NCI-H146 treated with DMSO at 0.1 percent for 48 hours (cell line): Measurements from ENCODE around the gene RCAN2.
"Not testable (repeated sequence)": the region's sequence is repeated elsewhere in the genome, so short reads cannot be mapped to it uniquely, and the experiment has no call there.

ENCODE experiments used
- DNase-seq: peaks from one replicate; lab custom pipeline; 2025; ENCODE audit not compliant: unreplicated experiment; lab: John Stamatoyannopoulos, UW

Gene RCAN2

DNA sequence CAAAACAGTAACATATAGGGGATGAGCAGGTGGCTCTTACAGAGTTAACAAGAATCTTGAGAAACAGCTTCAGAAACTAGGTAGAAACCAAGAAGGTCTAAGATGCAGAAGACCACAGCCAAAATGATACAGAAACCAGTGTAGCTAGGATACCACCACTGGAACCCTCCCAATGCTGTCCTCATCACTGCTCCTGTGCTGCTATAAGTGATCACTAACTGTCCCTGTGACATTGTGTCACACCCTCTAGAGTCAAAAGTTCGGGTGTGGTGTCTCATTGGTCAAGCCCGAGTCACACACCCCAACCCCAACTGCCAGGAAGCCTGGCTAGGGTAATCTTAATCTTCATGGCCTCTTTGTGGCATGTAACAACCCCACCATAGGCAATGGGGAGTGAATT, 153.1 kb downstream of the RCAN2 start:
- no peak for DNase-seq

DNA sequence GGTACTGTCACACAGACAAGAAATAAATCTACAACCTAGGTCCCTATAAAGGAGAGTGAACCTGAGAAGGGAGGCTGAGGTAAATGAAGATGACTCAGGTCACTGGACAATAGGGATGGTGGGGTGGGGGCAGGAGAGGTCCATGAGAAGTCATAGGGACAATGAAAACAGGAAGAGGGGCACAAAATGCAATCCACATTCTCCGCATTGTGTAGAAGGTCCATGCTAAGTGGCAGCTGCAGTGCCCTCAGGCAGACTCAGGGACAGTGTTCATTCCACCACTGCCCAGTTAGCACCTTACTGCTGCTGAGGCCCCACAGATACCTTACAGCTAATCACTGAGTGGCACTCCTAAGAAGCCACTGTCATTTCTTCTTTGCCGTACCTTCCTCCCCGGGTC, 156.8 kb downstream of the RCAN2 start:
- no peak for DNase-seq

DNA sequence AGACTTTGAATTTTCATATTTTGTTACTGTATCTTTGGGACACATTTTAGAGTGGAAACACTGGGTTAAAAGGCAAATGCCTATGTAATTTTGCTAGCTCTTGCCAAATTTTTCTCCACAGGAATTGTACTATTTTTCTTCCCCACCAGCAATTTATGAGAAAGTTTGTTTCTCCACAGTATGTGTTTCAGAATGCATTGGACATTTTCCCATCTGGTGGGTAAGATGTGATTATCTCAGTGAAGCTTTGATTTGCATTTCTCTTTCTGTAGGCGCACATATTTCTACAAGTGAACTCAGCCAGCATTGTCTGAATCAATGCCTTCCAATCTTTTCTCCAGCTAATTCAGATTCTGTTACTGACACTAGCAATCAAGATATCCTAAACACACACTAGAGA, 157.8 kb downstream of the RCAN2 start:
- DNase-seq = no peak

- not testable (repeated sequence) for DNase-seq
Measured at GRCh38 chr6:46332448-46332847, 158.8 kb downstream of the RCAN2 start.

DNA sequence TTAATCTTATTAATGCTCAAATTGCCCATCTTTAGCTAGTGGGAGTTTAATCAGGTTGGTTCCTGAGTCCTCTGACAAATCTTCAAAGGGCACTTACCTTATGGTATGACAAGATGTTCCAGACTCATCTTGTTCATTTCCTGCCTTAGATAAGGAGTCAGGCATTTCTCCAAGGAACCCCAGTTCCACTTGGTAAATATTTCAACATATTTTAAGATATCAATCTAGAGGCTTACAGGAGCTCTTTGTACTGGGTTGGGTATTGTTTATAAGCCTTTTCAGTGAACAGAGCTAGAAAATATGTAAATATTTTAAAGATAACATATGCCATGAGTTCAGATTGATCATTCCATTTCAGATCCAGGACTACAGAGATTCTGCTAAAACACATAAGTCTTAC, 159.8 kb downstream of the RCAN2 start:
- no peak for DNase-seq

DNA sequence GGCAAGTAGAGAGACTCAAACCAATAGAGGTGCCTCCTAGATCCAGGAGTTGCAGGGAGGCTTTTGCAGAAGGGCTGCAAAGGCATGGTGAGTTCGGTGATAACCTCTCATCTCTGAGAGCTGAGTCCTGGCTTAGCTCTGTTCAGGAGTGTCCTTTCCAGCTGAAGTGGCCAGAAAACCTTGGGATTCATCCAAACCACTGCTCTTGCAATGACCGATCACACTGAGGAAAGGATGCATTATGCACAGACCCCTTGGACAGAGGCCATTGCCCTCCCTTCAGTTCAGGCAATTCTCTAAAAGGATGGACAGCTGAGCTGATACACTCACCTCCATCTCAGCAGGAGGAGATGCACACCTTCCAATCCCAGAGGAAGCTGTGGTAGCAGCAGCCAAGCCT, 161.7 kb downstream of the RCAN2 start:
- no peak for DNase-seq

DNA sequence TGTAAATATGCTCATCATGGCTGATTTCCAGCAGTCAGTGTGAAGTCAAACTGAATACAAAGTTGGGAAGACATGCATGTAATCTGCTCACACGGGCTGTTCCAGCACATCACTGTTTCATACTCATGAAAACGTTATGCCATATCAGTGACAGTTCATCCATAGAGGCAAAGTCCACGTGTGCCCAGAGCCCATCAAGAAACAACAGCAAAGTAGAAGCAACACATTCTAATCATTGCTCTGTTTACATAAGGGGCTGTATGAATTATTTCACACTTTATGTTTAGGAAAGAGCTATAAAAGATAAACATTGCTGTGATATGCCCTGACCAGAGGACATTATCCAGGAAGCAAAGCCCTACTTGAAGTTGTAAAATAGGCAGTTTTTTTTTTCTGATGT, 163.5 kb downstream of the RCAN2 start:
- no peak for DNase-seq

DNA sequence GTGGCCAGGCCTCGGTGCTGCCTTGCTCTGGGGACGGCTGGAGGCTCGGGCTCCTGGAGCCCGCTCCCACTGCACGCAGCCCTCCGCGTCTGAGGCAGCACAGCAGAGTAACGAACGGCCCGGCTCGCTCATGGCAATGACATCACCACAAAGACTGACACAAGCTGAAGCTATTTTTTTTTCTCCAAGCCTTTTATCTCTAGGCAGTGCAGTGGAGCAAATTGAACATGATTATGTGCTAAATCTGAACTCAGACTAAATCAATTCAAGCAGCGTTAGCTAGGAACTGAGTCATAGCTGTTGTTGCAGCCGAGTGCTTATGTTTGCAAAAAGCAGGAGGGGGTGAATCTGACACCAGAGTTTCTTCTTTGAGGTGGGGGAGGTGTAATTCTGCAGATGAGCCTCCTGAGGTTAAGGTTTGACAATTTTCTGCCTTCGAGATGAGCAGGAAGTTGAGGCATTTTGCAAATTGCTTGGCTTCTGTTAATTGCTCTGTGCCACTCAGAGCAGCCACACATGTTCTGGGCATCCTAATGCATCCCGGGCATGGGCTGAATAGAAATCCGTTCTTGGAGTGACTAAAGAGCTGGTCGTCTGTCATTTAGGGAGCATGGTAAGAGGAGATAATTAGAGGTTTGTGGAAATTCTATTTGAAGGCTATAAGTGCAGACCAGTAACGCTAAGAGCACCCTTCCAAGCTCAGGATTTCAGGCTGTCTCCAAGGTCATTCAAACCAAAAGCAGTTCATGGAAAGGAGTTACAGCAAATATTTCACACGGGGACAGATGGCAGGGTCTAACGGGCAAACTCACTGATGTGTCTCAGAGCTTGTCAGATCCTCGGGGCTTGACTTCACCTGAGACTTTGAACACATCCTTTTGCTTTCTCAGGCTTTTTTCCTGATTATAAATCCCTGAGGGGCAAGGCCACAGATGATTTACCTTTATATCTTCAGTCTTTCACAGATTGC, 165.4 kb downstream of the RCAN2 start:
- no peak for DNase-seq

GRCh38 chr6:46324706-46325105, 166.5 kb downstream of the RCAN2 start:
- DNase-seq = no peak

DNA sequence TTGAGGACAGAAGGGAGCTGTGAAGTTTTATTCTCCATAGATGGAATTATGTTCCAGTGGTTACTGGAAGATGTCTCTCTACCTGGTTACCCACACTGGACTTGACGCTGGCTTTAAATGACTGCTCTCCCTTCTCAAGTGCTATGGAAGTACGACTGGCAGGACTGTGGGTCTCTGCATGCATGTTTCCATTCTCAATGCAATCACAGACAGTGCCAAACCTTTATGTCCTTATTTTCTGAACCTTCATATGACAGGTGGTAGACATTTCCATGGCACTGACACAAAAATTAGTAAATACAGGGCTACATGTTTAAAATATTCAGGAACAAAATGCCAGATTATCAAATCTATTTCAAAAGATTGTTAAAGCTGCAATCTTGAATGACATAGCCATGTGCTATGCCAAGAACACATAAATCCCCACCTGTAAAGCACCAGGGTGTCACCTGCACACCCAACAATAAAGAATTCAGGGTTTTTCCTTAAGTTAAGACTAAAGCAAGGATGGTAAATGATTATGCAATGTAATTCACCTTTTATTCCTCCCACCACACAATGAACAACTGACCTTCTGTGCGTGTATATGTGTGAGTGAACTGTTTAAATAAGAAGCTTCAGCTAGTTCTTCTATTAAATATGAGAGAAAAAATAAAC, 167.2 kb downstream of the RCAN2 start:
- DNase-seq = no peak

GRCh38 chr6:46323312-46323965, 167.8 kb downstream of the RCAN2 start:
- DNase-seq = no peak

GRCh38 chr6:46320505-46320904, 170.7 kb downstream of the RCAN2 start:
- no peak for DNase-seq

GRCh38 chr6:46315589-46315988, 175.7 kb downstream of the RCAN2 start:
- DNase-seq = no peak

DNA sequence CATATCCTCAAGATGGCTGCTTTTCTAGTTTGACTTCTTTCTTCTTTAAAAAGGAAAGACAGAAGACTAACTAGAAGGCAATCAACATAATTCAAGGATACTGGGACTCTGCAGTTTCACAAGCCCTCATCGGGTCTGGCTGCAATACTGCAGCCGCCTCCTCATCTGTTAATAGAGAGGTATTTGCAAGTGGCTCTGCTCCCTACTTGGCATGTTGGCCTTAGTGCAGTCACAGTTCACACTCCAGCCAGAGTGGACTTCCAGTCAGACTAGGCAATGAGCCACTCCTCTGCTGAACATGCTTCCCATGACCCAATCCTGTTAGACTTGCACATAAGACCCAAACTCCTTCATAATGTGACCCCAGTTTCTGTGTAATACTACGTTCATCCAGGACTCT, 178.6 kb downstream of the RCAN2 start:
- DNase-seq = no peak

GRCh38 chr6:46310196-46310595, 181.1 kb downstream of the RCAN2 start:
- no peak for DNase-seq

DNA sequence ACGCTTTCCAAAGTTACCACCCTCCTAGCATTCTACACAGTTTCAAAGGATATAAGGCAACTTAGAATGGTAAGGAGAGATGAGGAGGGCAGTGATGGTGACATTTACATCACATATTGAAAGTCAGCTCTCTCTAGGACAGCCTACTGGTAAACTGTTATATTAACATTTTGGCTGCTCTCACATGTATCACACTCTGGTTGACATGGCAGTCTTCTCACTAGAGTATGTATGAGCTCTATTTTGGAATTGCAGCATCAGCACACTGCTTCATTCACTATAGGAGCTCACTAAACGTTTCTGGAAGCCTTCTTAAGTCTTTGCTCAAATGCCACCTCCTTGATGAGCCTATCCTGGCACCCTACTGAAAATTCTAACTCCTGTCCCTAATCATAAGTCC, 184.8 kb downstream of the RCAN2 start:
- no peak for DNase-seq

- no peak for DNase-seq
Measured at GRCh38 chr6:46305833-46306232, 185.4 kb downstream of the RCAN2 start.

DNA sequence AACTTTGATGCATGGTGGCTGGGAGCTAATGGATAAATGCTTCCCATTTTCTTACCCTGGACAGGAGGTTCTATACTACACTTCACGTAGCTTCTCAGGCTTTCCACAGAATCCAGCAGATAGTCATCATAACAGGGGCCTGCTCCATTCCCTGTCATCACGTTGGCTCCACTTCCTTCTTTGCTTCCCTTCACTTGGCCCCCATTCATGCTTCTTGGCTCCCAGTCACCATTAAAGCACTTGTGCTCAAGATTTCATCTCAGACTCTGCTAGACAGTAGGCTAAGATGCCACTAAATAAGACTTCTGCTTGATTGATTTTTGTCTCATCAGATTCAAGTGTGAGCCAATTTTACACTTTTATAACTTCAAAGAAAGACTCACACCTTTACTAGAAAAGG, 186.0 kb downstream of the RCAN2 start:
- DNase-seq = no peak

DNA sequence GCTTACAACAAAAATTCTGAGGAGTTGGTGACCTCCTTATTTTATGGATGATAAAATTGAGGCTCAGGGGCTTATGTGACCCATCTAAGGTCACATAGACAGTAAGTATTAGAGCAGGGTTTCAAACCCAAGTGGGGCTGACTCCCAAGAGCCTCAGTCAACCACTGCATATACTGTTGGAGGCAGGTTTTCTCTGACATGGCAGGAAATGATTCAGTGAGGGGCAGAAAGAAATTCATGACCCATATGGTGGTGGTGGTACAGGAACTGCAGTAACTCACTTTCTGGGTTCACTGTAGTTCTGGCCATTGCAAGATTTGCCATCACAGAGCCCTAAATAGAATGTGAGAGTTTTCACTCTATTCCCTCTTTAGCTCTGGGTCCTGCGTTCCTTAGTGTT, 188.4 kb downstream of the RCAN2 start:
- DNase-seq = no peak

DNA sequence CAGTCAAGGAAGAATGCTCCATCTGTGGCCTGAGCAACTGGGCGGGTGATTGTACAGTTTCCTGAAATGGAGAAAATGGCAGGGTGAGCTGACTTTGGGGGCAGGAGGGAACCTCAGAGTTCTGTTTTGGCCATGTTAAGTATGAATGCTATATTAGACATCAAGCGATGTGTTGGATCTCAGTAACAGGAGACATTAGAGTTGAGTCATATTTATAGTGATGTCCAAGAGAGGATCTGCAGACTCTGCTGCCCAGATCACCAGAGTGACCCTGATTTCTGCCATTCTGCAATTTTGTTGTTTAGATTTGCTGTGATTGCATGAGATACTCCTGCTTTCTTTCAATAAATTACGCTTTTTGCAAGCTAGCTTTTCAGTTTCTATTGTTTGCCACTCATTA, 189.1 kb downstream of the RCAN2 start:
- no peak for DNase-seq

- no peak for DNase-seq
Measured at GRCh38 chr6:46299253-46299652, 192.0 kb downstream of the RCAN2 start.

DNA sequence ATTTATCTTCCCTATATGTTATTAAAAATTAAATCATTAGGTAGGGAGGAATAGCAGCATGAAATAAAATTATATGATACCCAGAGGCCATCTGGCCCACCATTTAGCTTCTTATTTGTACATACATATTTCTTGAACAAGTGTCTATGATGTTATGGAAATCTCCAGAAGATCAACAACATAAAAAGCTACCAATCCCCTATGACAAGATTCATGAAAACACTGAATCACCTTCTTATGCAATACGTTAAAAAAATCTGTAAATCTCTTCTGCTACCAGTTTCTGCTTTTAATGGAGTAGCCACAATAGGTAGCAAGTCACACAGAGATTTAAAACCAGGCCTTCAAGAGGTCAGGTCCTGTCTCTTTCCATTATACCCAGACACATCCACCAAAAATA, 194.7 kb downstream of the RCAN2 start:
- no peak for DNase-seq
